HL-60/S4 (cell line): Measurements from ENCODE around the gene TRIM67.
"Not testable (repeated sequence)": the region's sequence is repeated elsewhere in the genome, so short reads cannot be mapped to it uniquely, and the experiment has no call there.

Experiments used
- in situ Hi-C: fragments of 300-500 bp; cut with MboI; formaldehyde crosslinking; loops from 2 replicates; pipeline ENCODE4 v1.14.3; 2022; ENCODE audit warnings: low sequenced_read_pairs

The TRIM67 gene

DNA sequence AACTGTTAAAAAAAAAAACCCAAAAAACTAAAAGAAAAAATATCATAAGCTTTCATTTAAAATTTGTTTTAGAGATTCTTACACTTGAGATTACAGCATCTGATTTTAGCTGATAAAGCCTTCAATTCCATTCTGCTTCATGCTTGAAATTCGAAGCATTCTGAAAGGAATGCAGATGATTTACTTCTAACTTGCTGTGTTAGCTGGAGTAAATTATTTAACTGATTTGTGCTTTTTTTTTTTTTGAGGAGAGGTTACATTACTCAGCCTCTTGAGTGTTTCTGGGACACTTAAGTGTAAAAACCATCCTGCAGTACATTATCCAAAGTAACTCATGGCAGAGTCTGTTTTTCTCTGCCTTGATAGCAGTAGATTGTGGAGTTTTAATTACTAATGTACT is 4.5 kb upstream of the TRIM67 start:
- in situ Hi-C loops: no loop called here

DNA sequence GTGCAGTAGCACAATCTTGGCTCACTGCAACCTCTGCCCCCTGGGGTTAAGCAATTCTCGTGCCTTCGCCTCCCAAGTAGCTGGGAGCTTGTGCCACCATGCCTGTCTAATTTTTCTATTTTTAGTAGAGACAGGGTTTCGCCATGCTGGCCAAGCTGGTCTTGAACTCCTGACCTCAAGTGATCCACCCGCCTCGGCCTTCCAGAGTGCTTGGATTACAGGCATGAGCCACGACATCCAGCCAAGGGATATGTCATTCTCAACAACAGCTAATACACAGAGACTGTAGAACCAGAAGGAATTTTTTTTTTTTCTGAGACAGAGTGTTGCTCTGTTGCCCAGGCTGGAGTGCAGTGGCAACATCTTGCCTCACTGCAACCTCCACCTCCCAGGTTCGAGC is 3.7 kb upstream of the TRIM67 start:
- in situ Hi-C loops: not testable (repeated sequence)

DNA sequence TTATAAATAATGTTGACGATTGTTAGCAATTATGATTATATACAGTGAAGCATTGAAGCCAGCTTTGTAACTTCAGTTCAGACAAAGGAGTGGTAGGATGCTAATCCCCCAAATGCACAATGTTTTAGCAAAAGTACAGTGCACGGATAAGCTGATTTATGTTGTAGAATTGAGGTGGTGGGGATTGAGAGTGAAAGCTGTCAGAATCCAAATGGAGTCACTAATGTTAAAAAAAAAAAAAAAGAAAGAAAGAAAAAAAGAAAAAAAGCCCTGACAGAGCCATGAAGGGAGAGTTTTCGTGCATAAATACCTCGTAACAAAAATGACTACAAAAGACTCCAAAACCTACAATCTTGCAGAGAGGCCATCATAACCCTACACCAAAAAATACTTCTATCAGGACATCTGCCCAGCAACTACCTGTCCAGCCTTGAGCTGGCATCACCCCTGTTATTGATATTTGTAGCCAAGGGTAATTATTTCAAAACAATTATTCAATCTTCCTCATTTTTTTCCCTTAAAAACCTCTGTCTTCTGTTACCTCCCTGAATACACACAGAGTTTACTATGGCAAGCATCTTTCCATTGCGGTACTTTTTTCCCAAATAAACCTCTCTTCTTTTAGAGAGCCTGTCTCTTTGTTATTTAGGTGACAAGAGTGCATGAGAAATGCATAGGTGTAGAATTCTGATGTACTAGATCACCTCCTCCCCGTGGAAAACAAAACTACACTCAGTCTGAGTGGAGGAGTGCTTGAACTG is 2.5 kb upstream of the TRIM67 start:
- in situ Hi-C loops: no loop called here

DNA sequence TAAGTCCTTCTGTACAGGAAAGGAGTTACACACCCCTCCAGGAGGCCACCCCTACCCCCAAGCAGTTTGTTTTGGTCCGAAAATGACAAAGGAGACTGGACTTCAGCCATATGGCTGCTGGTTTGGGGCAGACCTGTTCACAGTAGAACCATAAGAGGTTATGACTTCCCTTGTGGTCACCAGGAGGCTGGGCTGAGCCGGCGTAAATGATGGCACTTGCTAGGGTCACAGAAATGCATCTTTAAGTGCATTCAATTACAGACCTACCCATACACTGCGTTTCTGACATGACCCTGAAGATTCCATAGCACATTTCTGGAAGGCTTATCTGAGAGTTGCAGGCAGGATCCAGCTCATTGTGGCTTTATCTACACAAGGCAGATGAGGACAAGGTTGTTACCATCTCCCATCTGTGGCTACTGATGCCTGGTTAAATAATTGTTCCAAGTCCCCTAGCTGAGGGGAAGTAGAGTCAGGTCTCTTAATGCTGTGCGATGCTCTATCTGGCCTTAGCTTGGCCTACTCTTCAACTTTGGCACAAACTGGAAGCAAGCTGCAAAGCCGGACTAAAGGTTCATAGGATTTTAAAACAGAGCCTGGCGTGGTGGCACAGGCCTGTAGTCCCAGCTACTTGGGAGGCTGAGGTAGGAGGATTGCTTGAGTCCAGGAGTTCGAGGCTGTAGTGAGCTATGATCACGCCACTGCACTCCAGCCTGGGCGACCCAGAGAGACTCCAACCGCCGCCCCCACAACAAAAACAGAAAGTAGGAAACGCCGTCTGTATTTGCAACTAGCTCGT is 1.7 kb upstream of the TRIM67 start:
- in situ Hi-C loops: no loop called here

DNA sequence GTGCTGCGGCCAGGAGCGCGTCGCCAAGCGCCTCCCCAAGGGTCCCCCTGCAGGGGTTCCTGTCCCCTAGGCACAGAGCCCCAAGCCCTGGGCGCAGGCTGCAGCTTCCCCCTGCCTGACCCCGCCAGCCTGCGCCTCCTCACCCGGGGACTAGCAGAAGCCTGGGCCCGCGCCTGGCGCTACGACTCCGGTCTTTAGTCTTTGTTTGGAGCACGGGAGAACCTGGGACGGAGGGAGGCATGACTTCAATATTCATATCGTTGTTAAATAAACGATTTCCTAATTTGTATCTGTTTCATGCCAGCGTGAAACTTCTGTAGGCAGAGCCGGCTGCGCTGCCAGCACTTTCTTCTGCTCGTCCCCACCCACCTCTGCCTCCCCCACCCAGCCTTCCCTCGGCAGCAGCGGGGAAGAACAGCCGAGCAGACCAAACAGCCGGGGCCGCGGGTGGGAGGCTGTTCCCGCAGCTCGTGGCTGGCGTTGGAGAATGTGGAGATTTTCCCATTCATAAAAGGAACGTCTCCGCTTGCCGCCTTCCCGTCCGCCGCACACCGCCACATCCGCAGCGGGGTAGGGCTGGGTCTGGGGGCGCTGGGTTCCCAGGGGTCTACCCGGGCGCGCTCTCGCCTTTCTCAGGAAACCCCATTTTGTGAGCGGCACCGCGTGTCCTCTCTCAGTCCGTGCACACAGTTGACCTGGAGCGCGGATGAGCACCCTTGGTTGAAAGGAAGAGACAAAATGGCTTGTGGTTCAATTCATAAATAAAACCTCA is 777 bp upstream of the TRIM67 start:
- in situ Hi-C loops: no loop called here

DNA sequence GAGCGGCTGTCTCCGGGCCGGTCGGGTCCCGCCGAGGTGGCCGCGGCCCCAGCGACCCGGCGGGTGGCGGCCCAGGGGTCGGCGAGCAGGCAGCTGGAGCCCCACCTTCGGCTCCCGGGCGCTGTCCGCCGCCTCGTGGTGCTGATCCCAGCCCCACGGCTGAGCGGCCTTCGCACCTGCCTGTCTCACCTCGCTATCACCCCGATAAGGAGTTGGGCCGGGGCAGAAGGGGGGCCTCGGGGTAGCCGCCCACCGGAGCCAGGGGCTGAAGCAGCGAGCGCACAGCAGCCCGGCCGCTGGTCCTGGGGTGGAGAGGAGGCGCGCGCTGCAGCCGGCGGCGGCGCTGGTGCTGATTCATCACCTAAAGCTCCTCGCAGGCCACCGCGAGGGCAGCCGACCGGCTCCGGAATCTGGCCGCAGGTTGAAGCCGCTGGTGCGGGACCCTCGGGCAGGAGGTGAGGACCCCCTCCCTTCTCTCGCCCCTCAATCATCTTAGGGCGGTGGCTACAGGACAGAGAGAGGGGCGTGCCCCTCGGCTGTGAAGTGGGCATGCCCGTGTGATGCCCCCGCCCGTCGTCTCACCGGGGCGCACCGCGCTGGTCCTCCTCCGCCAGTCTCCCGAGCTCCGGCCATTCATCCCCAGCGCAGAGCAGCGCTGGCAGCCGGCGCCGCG is 575 bp downstream of the TRIM67 start:
- in situ Hi-C loops: no loop called here

DNA sequence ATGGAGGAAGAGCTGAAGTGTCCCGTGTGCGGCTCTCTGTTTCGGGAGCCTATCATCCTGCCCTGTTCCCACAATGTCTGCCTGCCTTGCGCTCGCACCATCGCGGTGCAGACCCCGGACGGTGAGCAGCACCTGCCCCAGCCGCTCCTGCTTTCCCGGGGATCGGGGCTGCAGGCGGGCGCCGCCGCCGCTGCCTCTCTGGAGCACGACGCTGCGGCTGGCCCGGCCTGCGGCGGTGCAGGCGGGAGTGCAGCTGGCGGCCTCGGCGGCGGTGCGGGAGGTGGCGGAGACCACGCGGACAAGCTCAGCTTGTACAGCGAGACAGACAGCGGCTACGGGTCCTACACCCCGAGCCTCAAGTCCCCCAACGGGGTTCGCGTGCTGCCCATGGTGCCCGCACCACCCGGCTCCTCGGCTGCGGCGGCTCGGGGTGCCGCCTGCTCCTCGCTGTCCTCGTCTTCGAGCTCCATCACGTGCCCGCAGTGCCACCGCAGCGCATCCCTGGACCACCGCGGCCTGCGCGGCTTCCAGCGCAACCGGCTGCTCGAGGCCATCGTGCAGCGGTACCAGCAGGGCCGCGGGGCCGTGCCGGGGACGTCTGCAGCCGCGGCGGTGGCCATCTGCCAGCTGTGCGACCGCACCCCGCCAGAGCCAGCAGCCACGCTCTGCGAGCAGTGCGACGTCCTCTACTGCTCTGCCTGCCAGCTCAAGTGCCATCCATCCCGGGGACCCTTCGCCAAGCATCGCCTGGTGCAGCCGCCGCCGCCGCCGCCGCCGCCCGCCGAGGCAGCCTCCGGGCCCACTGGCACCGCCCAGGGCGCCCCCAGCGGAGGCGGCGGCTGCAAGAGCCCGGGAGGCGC is 1.3 kb downstream of the TRIM67 start:
- in situ Hi-C loops: no loop called here

DNA sequence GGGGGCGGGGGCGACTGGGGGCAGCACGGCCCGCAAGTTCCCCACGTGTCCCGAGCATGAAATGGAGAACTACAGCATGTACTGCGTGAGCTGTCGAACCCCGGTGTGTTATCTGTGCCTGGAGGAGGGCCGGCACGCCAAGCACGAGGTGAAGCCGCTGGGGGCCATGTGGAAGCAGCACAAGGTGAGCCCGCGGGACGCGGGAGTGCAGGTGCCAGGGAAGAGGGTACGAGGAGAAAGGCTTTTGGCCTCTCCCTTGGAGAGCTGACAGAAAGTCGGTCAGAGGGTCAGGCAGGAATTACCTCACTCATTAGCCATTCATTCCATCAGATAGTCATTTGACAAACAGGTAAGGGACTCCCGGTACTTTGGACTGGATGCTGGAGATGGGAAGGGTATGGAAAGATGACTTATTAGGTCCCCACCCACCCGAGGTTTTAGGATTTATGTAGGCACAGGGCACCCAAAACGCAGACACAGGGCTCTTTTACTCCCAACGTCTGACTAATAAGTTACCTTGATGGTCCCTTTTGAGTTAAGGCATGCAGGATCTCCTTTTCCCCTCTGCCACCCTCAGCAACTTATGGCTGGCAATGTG is 2.1 kb downstream of the TRIM67 start:
- in situ Hi-C loops: no loop called here

DNA sequence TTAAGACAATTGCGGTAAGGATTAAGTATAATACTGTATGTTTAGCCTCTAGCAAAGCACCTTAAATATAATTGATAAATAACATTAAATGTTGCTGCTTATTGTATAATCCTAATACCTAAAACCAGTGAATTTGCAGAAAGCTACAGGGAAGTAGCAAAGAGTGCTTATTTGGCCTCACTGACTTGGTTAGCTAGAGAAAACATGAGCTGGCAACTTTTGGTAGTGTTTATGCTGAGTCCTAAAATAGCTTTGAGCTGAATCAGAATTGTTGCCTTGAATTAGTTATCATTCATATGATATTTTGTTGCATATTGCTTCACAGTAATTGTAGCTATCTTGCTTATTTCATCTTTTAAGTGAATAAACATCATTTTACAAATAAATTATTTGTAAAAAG is 3.5 kb downstream of the TRIM67 start:
- in situ Hi-C loops: no loop called here

DNA sequence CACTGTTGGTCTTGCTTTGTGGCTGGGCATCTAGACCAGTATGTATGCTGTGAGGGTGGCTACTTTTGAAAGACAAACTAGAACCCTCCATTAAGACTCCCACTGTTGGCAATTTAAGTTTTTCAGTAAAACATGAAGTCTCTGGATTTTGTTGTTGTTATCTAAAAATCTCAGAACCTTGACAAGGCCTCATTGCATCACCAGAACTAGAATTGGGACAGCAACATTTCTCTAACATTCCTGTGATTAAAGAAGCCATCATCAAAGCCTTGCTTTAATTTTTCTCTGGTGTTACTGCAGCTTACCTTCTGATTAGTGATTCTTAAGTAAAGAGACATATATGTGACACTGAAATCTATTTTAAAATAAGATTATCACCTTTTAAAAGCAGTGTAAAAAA is 4.5 kb downstream of the TRIM67 start:
- in situ Hi-C loops: no loop called here

DNA sequence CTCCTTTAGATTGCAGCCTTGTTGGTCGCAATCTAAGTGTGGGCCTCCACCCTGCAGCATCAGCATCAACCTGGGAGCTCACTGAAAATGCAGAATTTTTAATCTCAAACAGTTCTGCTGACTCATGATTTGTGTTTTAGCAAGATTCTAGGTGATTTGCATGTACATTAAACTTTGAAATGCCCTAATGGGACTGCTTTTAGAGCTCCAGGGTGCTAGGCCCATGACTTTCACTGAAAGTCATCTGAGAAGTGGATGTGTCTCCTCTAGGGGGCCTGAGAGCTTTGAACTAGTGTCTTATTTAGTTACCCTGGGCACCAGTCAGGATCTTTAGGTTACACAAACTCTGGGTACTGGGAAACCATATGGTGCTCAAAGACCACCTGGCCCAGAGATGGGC is 9.0 kb downstream of the TRIM67 start:
- in situ Hi-C loops: no loop called here

DNA sequence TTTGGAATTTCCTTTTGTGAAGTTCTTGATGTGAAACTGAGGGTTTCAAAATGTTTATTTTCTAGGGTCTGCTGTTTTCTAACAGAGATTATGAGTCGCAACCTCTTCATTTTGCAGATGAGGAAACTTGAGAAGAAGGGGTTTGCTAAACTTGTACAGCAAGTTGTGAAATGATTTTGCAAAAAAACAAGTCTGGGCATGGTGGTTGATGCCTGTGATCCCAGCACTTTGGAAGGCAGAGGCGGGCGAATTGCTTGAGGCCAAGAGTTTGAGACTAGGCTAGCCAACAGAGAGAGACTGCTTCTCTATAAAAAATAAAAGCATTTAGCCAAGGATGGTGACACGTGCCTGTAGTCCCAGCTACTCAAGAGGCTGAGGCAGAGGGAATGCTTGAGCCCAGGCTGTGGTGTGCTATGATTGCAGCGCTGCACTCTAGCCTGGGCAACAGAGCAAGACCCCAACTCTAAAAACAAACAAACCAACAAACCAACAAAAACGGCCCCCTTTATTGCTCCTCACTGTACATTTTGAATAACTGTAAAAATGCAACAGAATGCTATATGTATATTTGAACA is 9.9 kb downstream of the TRIM67 start:
- in situ Hi-C loops: no loop called here

DNA sequence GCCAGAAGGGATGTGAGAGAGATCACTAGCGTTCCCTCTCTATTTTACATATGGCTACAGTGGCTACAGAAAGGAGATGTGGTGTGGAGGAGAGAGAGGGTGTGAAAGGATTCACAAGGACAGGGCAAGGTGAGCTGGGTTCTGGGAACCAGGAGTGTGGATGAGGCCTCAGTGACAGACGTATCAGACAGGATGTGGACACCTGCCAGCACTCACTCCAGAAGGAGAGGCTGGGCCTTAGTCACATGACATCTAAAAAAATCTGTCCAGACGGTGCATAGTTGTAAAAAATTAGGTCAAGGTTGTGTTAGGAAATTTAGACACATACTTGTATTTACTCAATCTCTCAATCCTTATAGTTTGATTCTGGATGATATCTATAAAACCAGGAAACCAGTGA is 10.6 kb downstream of the TRIM67 start:
- in situ Hi-C loops: no loop called here

DNA sequence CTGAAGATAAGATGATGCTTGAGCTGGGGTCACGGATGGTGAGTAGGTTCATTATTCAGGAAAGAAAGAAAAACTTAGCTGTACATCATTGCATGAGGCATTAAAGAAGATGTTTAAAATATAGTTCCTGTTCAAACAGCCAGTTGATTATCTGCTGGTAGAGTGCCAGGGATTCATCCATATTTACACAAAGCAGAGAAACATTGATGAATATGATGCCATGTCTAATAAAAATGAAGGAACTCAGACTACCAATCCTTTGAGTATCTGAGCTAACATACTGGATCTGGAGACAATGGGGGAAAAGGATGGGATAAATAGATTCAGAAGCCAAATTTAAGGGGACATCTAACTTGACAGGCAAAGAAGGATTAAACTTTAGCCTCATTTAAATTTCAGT is 14.6 kb downstream of the TRIM67 start:
- in situ Hi-C loops: no loop called here

DNA sequence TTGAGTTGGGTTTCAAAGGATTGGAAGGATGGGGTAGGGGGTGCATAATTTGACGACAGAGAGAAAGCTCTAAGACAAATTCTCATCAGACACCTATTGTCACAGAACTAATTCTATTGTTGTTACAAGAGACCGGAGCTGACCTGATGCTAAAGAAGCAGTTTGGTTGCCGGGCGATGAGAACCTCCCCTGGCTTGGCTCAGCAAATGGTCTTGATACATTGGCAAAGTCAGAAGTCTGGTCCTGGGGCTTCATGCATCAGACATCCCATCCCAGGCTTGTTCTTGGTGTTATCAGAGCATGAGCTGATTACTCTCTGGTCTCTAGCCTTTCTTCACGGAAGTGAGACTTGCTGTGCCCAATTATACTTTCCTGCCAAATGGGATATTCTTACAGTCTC is 15.4 kb downstream of the TRIM67 start:
- in situ Hi-C loops: no loop called here

DNA sequence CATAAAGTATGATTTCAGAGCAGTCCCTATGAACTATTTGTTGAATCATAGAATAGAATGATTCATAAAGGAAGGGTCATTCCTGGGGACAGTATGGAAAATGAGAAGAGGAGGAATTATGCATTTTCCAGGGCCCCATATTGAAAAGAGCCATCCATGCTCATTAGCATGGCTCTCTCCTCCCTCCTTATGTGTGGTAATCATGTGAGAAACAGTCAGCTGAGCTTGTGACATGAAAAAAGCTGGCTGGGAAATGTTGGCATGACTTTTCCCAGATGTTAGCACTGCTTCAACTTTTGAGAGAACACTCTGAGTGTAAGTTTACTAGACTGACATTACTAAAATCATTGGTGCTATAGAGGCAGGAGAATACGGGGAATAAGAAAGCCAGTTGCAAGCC is 16.1 kb downstream of the TRIM67 start:
- in situ Hi-C loops: no loop called here

DNA sequence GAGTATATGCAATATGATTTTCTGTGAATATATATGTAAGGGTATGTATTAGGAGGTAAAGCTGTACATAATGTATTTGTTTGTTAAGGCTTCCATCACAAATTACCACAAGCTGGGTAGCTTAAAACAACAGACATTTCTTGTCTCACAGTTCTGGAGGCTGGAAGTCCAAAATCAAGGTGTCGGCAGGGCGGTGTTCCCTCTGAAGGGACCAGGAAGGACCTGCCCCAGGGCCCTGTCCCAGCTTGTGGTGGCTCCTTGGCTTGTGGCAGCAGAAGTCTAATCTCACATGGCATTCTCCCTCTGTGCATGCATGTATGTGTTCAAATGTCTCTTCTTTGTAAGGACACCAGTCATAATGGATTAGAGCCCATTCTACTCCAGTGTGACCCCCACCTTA is 17.1 kb downstream of the TRIM67 start:
- in situ Hi-C loops: no loop called here

DNA sequence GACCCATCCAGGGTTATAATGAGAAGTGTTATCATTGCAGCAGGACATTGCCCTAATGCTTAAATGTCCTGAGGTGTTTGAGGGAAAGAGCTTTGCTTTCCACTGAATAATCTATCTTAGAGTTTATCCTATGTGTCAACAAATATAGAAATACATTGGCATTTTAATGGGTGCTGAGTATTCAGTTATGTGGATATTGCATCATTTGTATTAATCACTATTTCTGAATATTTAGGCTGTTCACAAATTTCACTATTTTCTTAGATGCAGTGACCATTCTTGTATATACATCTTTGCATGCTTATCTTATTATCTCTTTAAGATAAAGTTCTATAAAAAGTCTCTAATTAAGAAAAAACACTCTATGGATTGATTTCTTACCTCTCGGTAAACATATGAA is 18.2 kb downstream of the TRIM67 start:
- in situ Hi-C loops: no loop called here

DNA sequence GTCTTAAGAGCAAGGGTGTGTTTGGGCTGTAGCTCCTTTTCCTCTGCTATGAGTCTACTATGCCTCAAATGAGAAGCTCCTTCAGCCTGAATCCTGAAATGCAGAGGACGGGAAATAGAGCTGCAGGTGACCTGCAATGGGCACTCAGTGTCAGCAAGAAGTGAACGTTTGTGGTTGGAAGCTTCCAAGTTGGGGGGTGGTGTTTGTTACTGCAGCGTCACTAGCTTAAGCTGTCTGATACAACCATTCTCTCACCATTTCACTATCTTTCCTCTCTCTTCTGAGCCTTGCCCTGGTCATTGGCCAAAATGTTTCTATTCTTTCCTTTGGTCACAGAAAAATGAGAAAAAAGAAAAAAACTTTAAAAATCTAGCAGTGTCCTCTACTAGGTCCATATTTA is 19.4 kb downstream of the TRIM67 start:
- in situ Hi-C loops: no loop called here

DNA sequence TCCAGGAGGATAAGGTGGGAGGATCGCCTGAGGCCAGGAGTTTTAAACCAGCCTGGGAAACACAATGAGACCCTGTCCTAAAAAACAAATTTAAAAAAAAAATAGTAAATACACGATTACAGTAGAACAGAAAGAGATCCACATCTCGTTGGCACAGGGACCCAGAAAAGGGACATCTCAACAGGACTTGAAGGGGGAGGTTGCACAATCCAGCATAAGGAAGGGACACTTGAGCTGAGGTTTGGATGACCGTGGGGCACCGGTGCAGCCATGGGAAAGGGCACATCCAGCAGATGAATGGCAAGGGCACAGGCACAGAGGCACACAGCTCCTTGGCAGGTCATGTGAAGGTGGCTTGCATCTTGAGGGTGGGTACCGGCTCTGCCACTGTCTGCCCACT is 20.5 kb downstream of the TRIM67 start:
- in situ Hi-C loops: no loop called here
